Keratinocyte (primary cell): ENCODE data around the gene SUN1.

Experiments
- EZH2 ChIP-seq: IDR thresholded peaks from one replicate; pipeline ENCODE4 v1.6.1; 2012; ENCODE audit warnings: inconsistent platforms, mild to moderate bottlenecking, low read length, moderate library complexity
- TF ChIP-seq, protein P1 (sequence below), 3 experiments: IDR thresholded peaks in 1 of 3; conservative IDR thresholded peaks in 1 of 3; optimal IDR thresholded peaks in 1 of 3; 2 replicates in 2 of 3; 3 replicates in 1 of 3; pipeline versions ENCODE3 to v1.5.1; 2011; ENCODE audit warnings: low read length in 3 of 3, mild to moderate bottlenecking in 3 of 3, moderate library complexity in 2 of 3, control low read depth in 1 of 3, inconsistent platforms in 1 of 3; ENCODE audit not compliant: insufficient read depth in 2 of 3; ENCODE audit errors: extremely low read depth in 1 of 3

DNA sequence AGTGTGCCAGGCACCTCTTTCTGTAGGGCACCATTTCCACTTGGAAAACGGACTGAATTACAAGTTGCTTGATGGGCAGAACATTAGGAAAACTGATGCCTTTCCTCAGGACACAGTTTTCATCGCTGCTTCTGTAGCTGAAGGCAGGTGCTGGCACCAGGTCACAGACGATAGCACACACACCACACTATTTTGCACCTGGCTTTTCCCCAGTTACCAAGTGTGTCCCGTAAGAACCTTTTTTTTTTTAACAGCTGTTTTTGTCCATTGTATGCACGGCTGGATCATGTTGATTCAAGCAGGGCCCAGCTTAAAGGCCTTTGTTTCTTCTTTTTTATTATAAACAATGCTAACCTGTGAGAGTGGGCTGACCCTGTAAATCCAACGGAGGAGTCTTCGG lies 42.8 kb downstream of the SUN1 start:
- TF ChIP-seq, protein P1, sequence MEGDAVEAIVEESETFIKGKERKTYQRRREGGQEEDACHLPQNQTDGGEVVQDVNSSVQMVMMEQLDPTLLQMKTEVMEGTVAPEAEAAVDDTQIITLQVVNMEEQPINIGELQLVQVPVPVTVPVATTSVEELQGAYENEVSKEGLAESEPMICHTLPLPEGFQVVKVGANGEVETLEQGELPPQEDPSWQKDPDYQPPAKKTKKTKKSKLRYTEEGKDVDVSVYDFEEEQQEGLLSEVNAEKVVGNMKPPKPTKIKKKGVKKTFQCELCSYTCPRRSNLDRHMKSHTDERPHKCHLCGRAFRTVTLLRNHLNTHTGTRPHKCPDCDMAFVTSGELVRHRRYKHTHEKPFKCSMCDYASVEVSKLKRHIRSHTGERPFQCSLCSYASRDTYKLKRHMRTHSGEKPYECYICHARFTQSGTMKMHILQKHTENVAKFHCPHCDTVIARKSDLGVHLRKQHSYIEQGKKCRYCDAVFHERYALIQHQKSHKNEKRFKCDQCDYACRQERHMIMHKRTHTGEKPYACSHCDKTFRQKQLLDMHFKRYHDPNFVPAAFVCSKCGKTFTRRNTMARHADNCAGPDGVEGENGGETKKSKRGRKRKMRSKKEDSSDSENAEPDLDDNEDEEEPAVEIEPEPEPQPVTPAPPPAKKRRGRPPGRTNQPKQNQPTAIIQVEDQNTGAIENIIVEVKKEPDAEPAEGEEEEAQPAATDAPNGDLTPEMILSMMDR (optimal IDR thresholded peaks at IDR 0.05 in 1 of 3, IDR thresholded peaks at IDR 0.05 in 1 of 3, conservative IDR thresholded peaks at IDR 0.05 in 1 of 3; ENCODE audit: extremely low read depth in 1 of 3, insufficient read depth in 2 of 3, low read length in 3 of 3), result no peak
- TF ChIP-seq EZH2, result no peak
